Measurements from ENCODE around the gene LHX2.

DNA sequence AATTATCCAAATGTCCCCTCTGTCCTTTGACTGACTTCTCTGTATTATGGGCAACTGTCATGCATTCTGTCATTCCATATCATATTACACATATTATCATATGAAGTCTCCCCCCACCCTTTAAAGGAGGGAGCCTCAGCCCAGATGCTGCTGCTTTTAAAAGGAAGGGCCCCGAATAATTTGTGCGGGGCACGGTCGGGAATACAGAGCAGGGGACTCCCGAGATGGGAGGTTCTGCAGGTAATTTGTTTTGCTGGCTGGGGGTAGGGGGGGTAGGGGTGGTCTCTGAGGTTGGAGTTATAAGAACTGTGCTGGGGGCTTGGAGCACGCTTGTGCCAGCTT lies 10.1 kb upstream of the LHX2 start:
- TF ChIP-seq CTCF (IDR thresholded peaks at IDR 0.05; ENCODE audit: poor library complexity) (no peak), EZH2 (IDR thresholded peaks at IDR 0.05; ENCODE audit: borderline replicate concordance) (no peak)
